HG03439 (cell line): ENCODE results near the gene SEPHS2.
"Not testable (repeated sequence)": the region's sequence is repeated elsewhere in the genome, so short reads cannot be mapped to it uniquely, and the experiment has no call there.

ENCODE experiments used
- ATAC-seq: cut with Tn5 transposase; IDR thresholded peaks from one replicate; pipeline ENCODE4 v1.9.1; 2021; ENCODE audit warnings: mild to moderate bottlenecking, moderate library complexity; ENCODE audit not compliant: unreplicated experiment

Gene SEPHS2, protein sequence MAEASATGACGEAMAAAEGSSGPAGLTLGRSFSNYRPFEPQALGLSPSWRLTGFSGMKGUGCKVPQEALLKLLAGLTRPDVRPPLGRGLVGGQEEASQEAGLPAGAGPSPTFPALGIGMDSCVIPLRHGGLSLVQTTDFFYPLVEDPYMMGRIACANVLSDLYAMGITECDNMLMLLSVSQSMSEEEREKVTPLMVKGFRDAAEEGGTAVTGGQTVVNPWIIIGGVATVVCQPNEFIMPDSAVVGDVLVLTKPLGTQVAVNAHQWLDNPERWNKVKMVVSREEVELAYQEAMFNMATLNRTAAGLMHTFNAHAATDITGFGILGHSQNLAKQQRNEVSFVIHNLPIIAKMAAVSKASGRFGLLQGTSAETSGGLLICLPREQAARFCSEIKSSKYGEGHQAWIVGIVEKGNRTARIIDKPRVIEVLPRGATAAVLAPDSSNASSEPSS

DNA sequence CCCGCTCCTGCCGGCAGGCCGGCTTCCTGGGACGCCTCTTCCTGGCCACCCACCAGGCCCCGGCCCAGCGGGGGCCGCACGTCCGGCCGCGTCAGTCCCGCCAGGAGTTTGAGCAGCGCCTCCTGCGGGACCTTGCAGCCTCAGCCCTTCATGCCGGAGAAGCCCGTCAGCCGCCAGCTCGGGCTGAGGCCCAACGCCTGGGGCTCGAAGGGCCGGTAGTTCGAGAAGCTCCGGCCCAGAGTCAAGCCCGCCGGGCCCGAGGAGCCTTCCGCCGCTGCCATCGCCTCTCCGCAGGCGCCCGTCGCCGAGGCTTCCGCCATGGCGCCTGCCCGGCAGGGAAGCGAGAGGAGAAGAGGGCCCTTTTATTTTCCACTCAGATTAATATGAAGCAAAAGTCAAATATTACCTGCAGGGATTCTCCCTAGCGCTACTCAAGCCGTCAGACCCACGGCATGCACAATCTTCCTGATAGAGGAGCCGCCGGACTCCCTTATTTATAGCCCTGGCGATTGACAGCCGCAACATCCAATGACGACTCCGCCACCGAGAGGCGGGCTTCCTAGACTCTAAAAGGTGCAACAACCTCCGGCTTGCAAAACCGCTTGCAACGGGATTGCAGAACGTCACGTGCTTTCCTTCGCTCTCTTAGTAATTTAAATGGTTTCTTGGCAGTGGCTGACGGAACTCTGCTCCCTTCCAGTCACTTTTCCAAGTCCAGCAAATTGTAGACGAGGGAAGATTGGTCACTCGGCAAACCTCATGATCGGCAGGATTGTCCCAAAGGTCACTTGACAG lies at the start of gene SEPHS2:
Gene SEPHS2, minus strand, starts transcription at position 467 of the 795 bp plus-strand sequence. Its CDS starts 147 bp downstream, at position 320.
- ATAC-seq, result peak; percentile 84

DNA sequence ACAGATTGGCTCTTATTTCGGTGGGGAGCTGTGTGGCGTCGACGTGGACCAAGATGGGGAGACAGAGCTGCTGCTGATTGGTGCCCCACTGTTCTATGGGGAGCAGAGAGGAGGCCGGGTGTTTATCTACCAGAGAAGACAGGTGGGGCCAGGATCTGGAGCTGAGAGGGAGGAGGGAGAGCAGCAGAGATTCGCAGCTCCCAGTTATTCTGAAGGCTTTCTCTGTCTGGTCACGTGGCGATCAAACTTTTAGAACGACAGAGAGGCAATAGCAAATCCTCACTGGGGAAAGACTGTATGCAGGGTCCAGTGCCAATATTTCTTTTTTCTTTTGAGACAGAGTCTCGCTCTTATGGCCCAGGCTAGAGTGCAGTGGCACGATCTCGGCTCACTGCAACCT lies 49.0 kb upstream of the SEPHS2 start:
- no peak for ATAC-seq

DNA sequence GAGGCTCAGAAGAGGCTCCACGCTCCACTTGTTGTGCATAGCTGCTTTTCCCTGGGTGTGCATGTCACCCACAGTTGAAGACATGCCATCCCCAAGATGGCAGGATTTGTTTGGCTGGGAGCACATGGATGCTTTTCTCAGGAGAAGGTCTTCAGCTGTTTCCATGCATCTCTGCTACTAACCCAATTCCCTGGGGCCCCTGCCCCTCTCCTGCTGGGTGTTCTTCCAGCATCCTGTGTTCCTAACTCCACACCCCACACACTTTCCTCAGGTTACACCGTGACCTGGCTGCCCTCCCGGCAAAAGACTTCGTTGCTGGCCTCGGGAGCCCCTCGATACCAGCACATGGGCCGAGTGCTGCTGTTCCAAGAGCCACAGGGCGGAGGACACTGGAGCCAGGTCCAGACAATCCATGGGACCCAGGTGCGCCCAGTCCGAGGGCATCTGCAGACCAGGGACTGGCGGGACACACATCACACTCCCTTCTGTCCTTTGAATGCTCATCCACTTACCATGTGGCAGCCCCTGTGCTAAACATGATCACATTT lies 48.3 kb upstream of the SEPHS2 start:
- ATAC-seq, result no peak

DNA sequence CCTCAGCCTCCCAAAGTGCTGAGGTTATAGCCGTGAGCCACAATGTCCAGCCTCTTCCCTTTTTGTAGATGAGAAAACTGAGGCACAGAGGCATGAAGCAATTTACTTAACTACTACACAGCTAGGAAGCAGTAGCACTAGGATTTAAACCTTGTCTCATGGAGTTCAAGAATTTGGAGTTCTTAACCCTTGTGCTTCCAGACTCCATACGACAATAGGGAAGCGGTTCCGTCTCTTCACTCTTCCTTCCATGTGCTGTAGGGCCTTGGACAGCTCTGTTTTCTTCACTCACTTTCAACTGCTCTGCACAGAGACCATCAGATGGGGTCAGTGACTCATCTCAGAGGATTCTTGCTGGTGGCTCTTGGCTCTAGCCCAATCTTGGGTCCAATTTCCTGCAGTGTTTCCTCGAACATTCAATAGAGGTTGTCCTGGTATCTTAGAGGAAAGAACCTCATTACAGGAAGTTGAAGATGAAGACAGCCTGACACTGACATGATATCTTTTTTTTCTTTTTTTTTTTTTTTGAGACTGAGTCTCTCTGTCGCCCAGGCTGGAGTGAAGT lies 46.2 kb upstream of the SEPHS2 start:
- no peak for ATAC-seq

DNA sequence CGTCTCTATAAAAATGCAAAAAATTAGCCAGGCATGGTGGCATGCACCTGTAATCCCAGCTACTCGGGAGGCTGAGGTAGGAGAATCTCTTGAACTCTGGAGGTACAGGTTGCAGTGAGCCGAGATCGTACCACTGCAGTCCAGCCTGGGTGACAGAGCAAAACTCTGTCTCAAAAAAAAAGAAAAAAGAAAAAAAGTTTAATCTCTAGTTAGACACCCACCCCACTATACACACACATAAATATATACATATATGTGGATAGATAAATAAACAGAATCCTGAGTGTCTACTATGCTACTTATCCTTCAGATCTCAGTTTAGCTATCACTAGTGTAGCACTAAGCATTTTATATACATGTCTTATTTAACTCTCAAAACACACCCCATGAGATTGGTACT lies 45.6 kb upstream of the SEPHS2 start:
- no peak for ATAC-seq

DNA sequence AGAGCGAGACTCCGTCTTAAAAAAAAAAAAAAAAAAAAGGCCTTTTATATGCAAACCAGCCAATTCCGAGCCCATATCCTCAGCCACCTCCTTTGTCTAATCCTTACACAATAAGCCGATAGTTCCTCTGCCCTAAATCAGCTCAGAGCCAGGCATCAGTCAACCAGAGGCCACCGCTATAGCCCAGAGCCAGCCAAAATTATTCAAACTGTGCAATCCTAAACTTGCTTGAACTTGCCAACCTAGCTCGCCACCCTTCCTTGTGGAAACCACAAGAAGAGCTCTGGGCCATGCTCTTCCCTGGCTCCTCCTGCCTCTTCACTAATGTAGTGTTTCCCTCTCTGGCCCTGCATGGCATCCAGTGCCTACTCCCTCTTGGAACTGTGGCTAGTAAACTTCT lies 44.5 kb upstream of the SEPHS2 start:
- no peak for ATAC-seq

DNA sequence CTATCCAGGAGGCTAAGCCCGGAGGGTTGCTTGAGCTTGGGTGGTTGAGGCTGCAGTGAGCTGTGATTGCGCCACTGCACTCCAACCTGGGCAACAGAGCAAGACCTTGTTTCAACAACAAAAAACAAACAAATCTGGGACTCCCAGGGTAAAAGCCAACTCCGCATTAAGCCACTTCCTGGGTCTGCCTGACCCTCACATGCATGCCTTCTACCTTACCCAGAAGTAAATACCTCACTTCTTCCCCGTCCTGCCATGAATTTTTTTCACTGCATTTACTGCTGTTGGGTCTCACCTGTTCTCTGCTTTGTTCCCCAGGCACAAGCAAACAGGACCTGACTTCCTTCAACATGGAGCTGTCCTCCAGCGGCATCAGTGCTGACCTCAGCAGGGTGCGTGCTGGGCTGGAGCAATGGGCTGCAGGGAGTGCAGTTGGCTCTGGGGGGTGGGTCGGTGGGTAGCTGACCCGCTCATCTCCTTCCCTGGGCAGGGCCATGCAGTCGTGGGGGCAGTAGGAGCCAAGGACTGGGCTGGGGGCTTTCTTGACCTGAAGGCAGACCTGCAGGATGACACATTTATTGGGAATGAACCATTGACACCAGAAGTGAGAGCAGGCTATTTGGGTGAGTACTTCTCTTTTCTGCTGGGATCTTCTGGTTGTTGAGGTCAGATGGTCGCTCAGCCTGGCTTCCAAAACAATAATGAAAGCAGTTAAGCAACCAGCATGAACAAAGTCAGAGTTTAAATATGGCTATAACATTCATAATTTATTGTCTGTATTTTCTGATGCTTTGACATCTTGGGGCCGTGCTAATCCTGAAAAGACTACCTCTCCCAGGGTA lies 43.3 kb upstream of the SEPHS2 start:
- no peak for ATAC-seq

DNA sequence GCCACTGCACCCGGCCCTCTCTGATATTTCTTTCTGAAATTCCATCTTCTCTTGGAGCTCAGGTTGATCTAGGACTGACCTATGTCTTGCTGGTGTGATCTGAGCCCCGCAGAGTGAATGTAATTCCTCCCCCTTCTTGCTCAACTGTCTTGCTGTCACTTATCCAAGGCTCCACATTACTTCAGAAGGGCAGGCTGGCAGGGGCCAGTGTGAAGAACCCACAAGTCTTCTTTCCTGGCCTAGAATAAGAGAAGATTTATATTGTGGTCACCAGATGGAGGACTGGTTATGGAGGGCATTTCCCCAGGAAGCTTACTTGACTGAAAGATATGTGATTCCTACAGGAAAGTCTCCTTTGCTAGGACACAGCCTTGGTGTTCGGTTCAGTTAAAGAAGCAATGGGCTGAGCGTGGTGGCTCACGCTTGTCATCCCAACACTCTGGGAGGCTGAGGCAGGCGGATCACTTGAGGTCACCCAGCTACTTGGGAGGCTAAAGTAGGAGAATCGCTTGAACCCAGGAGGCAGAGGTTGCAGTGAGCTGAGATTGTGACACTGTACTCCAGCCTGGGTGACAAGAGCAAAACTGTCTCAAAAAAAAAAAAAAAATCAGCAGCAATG lies 40.3 kb upstream of the SEPHS2 start:
- no peak for ATAC-seq

DNA sequence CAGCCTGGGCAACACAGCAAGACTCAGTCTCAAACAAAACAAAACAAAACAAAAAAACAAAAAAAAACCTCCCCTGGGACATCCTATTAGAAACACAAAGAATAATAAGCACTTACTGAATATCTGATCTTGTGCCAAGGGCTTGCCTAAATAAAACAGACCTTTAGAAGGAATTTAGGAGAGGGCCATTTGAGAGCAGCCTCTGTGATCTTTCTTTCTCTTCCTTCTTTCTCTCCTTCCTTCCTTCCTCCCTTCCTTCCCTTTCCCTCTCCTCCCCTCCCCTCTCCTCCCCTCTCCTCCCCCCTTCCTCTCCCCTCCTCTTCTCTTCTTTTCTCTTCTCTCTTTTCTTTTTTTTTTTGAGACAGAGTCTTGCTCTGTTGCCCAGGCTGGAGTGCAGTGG lies 39.2 kb upstream of the SEPHS2 start:
- ATAC-seq, result no peak

DNA sequence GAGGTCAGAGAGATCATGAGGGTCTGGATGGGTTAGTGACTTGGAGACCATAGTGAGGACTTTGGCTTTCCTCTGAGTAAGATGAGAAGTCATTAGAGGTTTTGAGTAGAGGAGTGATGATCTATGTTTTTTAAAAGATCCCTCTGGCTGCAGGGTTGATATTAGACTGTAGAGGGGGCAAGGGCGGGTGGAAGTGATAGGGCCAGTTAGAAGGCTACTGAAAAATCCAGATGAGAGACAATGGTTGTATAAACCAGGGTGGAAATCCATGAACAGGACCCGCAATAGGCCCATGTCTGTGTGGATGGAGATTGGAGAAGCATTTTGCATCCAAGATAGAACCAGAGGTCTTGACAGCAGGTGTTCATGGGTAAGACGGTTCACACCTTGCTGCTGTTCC lies 36.7 kb upstream of the SEPHS2 start:
- no peak for ATAC-seq

DNA sequence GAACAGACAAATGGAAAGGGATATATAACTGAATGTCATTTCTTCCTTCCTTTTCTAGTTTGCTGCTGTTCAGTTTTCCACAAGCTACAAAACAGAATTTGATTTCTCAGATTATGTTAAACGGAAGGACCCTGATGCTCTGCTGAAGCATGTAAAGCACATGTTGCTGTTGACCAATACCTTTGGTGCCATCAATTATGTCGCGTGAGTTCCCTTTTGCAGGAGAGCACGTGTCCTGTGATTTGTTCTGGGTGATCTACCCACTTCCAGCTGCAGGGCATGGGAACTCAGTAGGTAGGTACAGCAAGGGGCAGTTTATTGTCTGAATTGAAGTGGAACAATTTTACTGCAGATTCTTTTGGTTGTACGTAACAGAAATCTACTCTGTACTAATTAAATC lies 35.7 kb upstream of the SEPHS2 start:
- ATAC-seq, result no peak

DNA sequence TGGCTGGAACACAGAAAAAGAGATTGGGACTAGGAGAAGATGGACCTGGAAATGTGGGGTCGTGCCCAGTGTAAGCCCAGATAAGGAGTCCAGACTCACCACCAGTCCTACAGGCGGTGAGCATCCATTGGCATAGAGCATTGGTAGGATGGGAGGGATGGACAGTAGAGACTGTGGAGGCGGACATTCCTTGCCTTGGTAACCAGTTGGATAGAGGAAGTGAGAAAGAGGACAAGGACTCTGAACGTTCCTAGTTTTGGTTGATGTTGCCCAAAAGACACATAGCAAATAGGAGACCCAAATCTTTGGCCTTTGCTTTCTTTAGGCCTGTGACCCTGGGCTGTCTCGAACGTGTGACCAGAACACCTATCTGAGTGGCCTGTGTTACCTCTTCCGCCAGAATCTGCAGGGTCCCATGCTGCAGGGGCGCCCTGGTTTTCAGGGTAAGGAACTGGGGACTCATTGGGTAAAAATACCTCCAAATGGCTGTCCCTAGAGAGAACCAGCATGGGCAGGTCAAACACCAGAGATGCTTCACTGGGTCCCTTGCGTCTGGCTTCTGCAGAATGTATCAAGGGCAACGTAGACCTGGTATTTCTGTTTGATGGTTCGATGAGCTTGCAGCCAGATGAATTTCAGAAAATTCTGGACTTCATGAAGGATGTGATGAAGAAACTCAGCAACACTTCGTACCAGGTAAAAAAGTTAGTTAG lies 33.2 kb upstream of the SEPHS2 start:
- ATAC-seq, result no peak

DNA sequence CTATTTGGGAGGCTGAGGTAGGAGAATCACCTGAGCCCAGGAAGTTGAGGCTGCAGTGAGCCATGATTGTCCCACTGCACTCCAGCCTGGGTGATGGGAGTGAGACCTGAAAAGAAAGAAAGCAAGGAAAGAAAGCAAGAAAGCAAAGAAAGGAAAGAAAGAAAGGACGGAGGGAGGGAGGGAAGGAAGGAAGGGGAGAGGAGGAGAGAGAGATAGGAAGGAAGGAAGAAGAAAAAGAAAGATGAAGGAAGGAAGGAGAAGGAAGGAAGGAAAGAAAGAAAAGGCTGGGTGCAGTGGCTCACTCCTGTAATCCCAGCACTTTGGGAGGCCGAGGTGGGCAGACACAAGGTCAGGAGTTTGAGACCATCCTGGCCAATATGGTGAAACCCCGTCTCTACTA lies 32.1 kb upstream of the SEPHS2 start:
- ATAC-seq, result not testable (repeated sequence)

DNA sequence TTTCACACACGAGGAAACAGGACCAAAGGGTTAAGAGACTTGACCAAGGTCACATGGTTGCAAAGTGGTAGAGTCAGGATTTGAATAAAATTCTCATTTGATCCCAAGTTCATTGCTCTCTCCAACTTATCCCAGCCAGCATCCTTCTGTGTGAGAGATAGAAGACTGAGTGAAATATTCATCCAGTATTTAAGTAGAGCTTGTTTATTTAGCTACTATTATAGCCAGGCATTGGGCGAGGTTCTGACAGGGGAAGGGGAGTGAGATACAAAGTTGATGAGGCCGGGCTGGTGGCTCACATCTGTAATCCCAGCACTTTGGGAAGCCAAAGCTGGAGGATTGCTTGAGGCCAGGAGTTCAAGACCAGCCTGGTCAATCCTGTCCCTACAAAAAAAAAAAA lies 31.3 kb upstream of the SEPHS2 start:
- ATAC-seq, result no peak

DNA sequence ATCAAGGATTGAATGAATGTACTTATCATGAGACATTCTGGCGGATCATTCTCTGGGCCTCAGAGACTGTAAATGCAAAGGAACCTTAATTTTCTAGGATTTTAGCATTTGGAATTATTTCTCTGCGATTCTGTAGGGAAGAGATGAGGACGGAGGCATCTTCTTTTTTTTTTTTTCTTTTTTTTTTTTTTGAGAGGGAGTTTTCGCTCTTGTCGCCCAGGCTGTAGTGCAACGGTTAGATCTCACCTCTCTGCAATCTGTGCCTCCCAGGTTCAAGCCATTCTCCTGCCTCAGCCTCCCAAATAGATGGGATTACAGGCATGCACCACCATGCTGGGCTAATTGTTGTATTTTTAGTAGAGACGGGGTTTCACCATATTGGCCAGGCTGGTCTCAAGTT lies 29.0 kb upstream of the SEPHS2 start:
- ATAC-seq, result no peak

DNA sequence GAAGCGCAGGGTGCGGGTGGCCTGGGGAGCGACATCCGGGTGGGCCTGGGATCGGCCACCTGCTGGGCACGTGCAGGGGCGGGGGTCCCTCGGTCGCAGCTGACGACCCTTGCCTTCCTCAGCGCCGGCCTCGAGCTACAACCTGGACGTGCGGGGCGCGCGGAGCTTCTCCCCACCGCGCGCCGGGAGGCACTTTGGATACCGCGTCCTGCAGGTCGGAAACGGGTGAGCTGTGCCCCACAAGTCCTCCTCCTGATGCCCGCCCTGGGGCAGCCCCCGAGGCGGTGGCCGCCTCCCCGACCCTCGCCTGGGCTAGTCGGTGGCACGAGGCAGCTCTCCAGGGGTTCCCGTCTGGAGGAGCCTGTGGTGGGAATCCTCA lies 28.4 kb upstream of the SEPHS2 start:
- no peak for ATAC-seq

DNA sequence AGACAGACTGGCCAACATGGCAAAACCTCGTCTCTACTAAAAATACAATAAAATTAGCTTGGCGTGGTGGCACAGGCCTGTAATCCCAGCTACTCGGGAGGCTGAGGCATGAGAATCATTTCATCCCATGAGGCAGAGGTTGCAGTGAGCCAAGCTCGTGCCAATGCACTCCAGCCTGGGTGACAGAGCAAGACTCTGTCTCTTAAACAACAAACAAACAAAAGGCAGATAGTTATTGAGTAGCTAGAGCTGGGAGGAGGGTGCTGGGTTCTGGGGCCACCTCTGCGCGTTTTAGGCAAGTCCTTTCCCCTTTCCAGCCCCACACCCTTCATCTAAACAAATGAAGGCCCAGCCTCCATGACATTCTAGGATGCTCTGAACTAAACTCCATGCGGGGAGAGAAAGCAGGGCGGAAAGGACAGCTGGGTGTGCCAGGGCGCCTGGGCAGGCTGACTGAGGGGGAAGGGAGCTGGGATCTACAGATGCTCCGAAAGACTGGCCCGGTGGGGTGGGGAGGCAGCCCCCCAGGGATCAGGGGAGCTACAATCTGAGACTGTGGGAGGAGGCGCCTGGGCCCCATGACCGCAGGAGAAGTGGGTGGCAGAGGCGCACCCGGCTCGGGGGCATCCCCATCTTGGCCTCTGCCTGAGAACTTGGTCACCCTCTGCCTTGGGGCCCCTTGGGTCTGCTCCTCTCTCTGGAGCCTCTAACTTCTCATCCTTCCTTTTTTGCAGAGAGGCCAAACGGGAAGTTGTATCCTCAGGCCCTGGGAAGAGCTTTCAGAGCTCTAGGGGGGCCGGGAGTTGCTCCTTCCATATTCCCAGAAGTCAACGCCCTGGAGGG lies 27.8 kb upstream of the SEPHS2 start:
- no peak for ATAC-seq

DNA sequence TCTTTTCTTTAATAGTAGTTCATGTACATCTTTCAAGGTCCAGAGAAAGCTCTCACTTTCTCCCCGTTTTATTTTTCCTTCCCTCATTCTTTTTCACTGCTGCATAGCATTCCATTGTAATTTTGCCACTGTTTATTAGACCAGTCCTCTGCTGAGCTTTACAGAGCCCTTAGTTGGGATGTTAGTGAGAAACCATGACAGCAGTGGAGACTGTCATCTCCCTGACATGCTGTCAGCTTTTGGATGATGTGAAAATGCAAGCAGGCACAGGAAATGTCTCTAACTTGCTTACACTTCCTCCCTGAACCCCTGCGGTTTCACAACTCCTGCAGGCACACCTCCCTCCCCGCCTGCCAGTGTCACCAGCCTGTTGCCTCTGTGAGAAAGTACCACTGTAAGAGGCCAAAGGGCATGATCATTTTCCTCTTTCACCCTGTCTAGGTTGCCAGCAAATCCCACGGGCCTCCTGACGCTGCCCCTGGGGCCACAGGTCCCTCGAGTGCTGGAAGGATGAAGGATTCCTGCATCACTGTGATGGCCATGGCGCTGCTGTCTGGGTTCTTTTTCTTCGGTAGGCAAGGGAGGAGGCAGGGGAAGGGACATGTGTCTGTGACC lies 26.8 kb upstream of the SEPHS2 start, which contains the start of gene ITGAL:
Gene ITGAL, plus strand, starts transcription at position 415 of the 615 bp plus-strand sequence. Its CDS starts 96 bp downstream, at position 511.
- ATAC-seq, result peak; percentile 43
